ACC112 (cell line): ENCODE measurements around the gene BRD4.
A peak's percentile ranks its signal among the peaks of the same experiment; 100 is the strongest.

Experiments used
- H2AFZ ChIP-seq: fragments of 200-600 bp; sonication (generic); one replicate; pipeline ENCODE4 v1.6.0; 2017; ENCODE audit warnings: antibody characterized with exemption, low read length; ENCODE audit not compliant: unreplicated experiment
- H3K27ac ChIP-seq: fragments of 200-600 bp; sonication (generic); 2 replicates; pipeline ENCODE4 v1.5.1; 2014; ENCODE audit warnings: low read depth, mild to moderate bottlenecking, antibody characterized with exemption, low read length, moderate library complexity
- H3K27me3 ChIP-seq: fragments of 200-600 bp; sonication (generic); 2 replicates; pipeline ENCODE4 v1.6.1; 2014; ENCODE audit warnings: mild to moderate bottlenecking, antibody characterized with exemption, low read length, moderate library complexity, mixed read lengths; ENCODE audit not compliant: insufficient read depth
- H3K36me3 ChIP-seq: fragments of 200-600 bp; sonication (generic); 2 replicates; pipeline ENCODE4 v1.6.1; 2016; ENCODE audit warnings: mild to moderate bottlenecking, antibody characterized with exemption, low read length, moderate library complexity, mixed read lengths; ENCODE audit not compliant: insufficient read depth
- H3K4me1 ChIP-seq: fragments of 200-600 bp; sonication (generic); one replicate; pipeline ENCODE4 v1.6.1; 2016; ENCODE audit warnings: low read length, mixed read lengths; ENCODE audit not compliant: insufficient read depth, unreplicated experiment, control insufficient read depth
- H3K4me3 ChIP-seq: fragments of 200-600 bp; sonication (generic); 2 replicates; pipeline ENCODE4 v1.5.1; 2014; ENCODE audit warnings: mild to moderate bottlenecking, low read depth, low read length
- H3K79me2 ChIP-seq: fragments of 200-600 bp; sonication (generic); one replicate; pipeline ENCODE4 v1.6.0; 2016; ENCODE audit warnings: low read length; ENCODE audit not compliant: control insufficient read depth, unreplicated experiment, insufficient read depth

BRD4 gene

DNA sequence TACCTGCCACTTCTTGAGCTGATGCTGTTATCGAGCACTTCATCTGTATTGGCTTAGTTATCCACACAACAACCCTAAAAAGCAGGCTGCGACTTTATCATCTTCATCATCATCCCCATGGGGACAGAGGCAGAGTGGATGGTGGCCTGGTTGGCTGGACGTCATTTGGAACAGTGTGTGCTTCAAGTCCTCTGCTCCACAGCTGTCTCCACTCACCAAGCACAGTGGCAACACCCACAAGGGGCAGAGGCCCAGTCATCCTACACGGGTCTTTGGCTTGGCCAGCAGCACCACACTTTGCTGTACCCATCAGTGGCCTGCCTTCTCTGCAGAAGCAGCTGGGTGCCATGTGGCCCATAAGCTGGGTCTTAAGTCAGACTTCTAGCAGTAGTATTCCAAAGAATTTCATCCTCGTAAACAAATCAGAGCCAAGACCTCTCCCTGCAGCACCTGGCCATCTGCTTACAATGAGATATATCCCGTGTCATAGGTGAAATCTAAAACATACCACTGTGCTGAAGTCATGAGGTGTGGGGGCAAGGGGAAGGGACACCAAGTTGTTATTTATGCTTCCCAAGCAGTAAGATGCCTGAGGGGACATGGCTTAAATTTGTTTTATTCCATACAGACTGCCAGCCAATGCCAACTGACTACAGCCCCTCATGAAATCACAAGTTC lies 52.2 kb downstream of the BRD4 start:
- Histone ChIP-seq H3K27me3 (no peaks in the 10 kb centered on the region), H3K4me3 (no peak overlapping the region), H3K79me2 (peaks cover 92% of the 10 kb centered on the region), H2AFZ (no peak overlapping the region), H3K27ac (peak overlapping the region; percentile 41; the same call in 1 of the 2 replicates), H3K36me3 (no peaks in the 10 kb centered on the region), H3K4me1 (peaks cover 39% of the 10 kb centered on the region)

DNA sequence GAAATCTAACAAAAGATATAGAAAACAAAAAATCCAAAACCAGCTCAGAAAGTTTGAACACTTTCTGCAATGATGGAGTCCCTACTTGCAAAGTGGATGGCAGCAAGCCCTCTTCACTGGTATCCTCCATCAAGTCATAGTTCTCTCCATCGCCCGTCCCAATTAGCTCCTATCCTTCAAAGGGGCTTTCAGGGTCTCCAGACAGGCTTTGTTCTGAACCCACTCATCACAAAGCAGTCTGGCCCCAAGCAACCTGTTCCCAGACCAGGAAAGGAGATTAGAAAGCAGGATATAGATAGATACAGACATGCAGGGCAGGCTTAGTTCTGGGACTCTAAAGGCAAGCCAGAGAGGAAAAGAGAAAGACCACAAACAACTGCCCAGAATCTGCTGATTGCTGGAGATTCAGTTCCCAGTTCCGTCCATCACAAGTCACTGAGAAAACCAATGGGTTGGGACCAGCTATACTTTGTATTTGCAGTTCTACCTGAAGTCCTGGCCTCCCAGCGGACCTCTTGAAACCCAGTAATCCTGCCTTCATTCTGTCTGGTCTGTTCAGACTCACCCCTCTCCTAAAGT lies 52.9 kb downstream of the BRD4 start:
- Histone ChIP-seq H3K27me3 (no peaks in the 10 kb centered on the region), H3K4me3 (no peak overlapping the region), H3K4me1 (peaks cover 38% of the 10 kb centered on the region), H3K27ac (no peak overlapping the region), H2AFZ (no peak overlapping the region), H3K79me2 (peaks cover 92% of the 10 kb centered on the region), H3K36me3 (no peaks in the 10 kb centered on the region)

DNA sequence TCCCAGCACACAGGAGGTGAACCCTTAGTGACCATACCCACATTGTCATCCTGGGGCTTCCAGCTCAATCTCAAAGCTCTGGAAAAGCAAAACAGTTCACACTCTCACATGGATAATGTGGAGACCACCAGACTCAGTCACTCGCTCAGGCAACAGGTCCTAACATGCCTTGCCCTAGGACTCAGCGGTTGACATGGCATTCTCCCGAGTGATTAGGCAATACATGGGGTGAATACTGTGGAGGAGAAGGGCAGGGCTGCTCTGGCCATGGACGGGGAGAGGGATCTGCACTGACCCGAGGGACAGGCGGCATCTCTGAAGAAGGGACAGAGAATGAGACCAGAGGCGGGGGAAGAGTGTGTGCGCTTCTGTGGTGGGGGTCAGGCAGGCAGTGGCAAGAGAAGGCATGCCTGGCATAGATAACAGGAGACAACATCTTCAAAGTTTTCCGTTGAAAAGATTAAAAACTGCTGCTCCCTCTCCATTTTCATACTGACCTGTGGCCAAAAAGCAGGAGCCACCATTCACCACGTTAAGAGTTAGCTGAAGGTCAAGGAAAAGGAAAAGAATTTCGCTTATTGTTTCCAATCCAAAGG lies 55.6 kb downstream of the BRD4 start:
- Histone ChIP-seq H3K4me1 (peaks cover 16% of the 10 kb centered on the region), H2AFZ (no peak overlapping the region), H3K4me3 (no peak overlapping the region), H3K79me2 (peaks cover 89% of the 10 kb centered on the region), H3K27ac (no peak overlapping the region), H3K27me3 (no peaks in the 10 kb centered on the region), H3K36me3 (no peaks in the 10 kb centered on the region)

DNA sequence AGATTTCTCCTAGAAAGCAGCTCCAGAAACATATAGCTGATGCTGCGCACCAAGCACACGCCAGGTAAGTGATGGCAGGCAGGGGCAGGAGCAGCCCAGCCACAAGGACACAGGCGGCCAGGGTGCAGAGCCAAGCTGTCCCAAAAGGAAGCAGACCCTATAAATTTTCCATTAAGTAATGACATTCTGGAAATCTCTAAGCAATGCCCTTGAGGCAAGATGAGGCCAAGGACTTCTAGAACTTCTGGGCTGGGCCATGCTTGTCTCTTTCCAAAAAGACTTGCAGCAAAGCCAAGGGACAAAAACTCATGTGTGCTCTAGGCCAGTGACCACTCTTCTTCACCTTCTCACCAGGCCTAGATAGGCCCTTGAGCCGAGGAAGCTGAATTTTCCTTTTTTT lies 57.9 kb downstream of the BRD4 start:
- H3K27me3 ChIP-seq = no peaks in the 10 kb centered on the region
- H3K27ac ChIP-seq = no peak overlapping the region
- H2AFZ ChIP-seq = no peak overlapping the region
- no peak overlapping the region for H3K4me3 ChIP-seq
- H3K79me2 ChIP-seq = peaks cover 83% of the 10 kb centered on the region
- no peaks in the 10 kb centered on the region for H3K4me1 ChIP-seq
- H3K36me3 ChIP-seq = peaks cover 5% of the 10 kb centered on the region; the same call in 1 of the 2 replicates

DNA sequence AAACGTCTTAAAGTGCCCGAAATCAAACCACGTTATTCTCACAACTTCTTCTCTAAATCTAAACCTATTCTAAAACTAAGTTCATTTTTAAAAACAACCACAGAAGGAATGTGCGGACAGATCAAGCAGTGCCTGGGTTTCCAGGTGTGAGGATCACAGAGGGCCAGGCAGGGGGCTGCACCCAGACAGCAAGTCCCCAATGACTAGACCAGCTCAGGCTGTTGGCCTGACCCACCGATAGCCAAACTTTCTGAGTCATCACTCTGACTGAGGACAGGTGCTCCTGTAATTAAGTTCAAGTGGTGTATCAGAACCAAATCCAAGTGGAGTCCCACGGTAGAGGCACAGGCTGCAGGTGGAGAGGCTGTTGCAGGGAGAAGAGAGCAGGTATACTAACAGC lies 62.5 kb downstream of the BRD4 start:
- peaks cover 8% of the 10 kb centered on the region for H3K36me3 ChIP-seq
- H3K4me1 ChIP-seq = peaks cover 22% of the 10 kb centered on the region
- H3K27me3 ChIP-seq = no peaks in the 10 kb centered on the region
- H3K4me3 ChIP-seq = no peak overlapping the region
- H3K27ac ChIP-seq = no peak overlapping the region
- no peak overlapping the region for H2AFZ ChIP-seq
- peaks cover 54% of the 10 kb centered on the region for H3K79me2 ChIP-seq

DNA sequence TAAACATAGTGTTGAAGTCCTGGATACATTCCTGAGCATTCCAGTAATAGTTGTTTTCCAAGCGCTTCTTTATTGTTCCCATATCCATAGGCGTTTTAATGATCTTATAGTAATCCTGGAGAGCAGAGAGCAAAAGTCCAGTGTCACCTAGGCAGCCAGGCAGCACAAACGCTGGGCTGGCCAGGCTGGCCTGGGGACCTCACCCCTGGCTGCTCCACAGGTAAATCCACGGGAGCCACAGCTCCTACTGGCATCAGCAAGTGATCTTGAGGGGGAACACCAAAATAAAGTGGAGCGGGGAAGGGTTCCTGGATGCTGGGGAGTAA lies 63.4 kb downstream of the BRD4 start:
- peaks cover 10% of the 10 kb centered on the region for H3K36me3 ChIP-seq
- peaks cover 27% of the 10 kb centered on the region for H3K4me1 ChIP-seq
- H3K27me3 ChIP-seq = no peaks in the 10 kb centered on the region
- no peak overlapping the region for H2AFZ ChIP-seq
- H3K27ac ChIP-seq = no peak overlapping the region
- H3K4me3 ChIP-seq = no peak overlapping the region
- H3K79me2 ChIP-seq = peaks cover 49% of the 10 kb centered on the region

DNA sequence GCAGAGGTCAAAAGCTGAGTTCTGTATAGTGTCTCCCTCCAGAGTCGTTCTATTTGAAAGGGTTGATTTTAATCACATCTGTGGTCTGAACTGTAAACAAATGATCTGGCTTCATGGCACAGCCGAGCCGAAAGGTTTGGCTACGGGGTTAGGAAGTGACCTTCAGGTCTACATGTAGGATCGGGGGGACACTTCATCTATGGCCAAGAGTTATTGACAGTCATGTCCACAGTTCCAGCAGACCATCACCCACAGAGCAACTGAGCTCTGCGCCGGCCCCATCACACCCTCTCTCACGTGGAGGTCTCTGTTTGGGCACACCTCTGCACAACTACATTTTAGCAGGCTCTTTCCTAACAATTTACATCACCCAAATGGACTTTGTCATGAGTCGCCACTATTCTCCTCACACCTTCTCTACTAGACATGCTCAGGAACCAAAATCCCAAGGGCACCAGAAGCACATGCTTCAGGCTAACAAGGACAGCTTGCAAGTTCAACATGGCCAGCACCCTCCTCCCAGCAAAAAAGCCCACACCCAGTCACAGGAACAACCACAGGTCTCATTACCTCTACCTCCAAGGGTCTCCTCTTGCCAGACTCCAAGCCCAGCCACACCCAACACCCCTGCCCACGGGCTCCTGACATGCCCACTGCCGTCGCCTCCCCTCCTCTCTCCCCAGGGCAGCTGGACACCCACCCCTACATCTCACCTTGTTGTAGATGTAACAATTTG lies 64.0 kb downstream of the BRD4 start:
- Histone ChIP-seq H3K27ac (no peak overlapping the region), H3K36me3 (peaks cover 10% of the 10 kb centered on the region), H3K4me1 (peaks cover 27% of the 10 kb centered on the region), H2AFZ (no peak overlapping the region), H3K79me2 (peaks cover 44% of the 10 kb centered on the region), H3K27me3 (no peaks in the 10 kb centered on the region), H3K4me3 (no peak overlapping the region)

DNA sequence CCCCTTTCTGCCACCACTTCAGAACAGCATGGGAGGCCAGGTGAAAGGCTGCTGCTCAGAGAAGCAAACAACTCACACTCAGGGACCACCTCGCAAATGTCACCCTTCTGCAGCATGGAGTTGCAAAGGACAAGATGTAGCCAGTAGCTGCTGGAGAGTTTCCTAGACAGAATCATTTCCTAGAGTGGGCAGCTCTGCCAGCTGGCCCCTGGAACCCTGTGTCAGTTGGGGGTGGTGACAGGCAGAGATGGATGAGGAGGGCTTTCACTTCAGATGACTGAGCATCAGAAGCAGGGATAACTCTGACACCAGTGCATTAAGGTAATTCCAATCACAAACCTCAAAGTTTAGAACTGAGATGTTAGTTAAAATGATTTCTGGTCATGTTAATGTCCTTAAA lies 65.7 kb downstream of the BRD4 start:
- no peak overlapping the region for H3K27ac ChIP-seq
- H3K4me3 ChIP-seq = no peak overlapping the region
- H3K36me3 ChIP-seq = peaks cover 13% of the 10 kb centered on the region
- H3K4me1 ChIP-seq = peaks cover 27% of the 10 kb centered on the region
- H3K27me3 ChIP-seq = no peaks in the 10 kb centered on the region
- no peak overlapping the region for H2AFZ ChIP-seq
- H3K79me2 ChIP-seq = peaks cover 37% of the 10 kb centered on the region

DNA sequence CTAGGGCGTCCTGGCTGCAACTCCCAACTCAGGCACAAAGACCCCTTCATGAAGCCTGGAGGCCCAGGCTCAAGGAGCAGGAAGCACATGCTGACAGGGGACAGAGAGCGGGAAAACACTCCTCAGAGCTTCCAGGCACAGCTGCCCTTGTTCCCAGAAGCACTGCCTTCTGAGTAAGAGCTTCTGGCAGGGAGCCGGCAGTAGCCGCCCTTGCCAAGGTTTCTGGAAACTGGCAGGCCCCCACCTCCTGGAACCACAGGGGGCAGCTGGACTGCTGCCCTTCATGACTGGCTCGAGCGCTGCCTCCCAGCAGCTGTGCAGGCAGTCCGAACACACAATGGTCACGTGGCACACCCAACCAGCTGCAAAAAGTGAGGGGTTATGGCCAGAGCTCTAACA lies 66.5 kb downstream of the BRD4 start:
- no peak overlapping the region for H3K4me3 ChIP-seq
- no peak overlapping the region for H2AFZ ChIP-seq
- peaks cover 8% of the 10 kb centered on the region for H3K36me3 ChIP-seq
- peaks cover 29% of the 10 kb centered on the region for H3K79me2 ChIP-seq
- peaks cover 27% of the 10 kb centered on the region for H3K4me1 ChIP-seq
- H3K27me3 ChIP-seq = no peaks in the 10 kb centered on the region
- peak overlapping the region; percentile 66 for H3K27ac ChIP-seq

DNA sequence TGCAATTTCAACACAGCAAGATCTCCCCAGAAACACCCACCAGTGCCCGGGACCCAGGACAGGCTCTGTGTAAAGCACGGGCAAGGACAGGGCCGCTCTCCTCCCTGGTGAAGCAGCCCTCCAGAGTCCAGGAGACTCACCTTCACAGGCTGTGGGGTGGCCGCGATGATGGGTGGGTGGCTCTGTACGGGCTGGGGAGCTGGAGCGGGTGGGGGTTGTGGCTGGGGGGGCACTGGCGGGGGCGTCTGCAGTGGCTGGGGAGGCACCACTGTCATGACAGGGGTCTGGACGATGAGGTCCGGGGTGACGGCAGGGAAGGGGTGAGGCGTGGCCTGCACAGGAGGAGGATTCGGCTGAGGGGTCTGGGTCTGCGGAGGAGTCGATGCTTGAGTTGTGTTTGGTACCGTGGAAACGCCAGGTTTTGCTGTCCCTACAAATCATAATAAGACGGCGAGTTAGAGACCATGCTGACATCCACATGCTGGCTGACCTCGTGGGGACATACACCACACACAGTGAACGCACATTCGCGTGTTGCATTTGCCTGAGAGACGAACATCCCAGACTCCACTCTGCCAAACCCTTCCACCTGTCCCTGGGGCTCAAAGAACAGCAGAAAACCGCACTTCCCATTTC lies 67.0 kb downstream of the BRD4 start:
- Histone ChIP-seq H3K27me3 (no peaks in the 10 kb centered on the region), H3K27ac (peak overlapping the region; percentile 66), H3K36me3 (peaks cover 8% of the 10 kb centered on the region), H3K4me3 (no peak overlapping the region), H2AFZ (no peak overlapping the region), H3K79me2 (peaks cover 25% of the 10 kb centered on the region), H3K4me1 (peaks cover 27% of the 10 kb centered on the region)
